ENCODE data around the gene MDM2. TPM values are rescaled to one million over a fixed set of nuclear protein-coding genes. Genes with fewer than 3 reads are reported as not detected.

The MDM2 gene
- total and polyA plus RNA-seq, 4 donors = 24.9 to 155 (median 108) TPM

GRCh38 chr12:68882251-68882964, 74.4 kb downstream of the MDM2 start:
- DNase-seq = no peak
- Histone ChIP-seq H3K4me1 (ENCODE audit: control insufficient read depth in 5 of 5, insufficient read depth in 5 of 5, low read length in 5 of 5) (no peaks in the 10 kb centered on the region), H3K9me3 (ENCODE audit: control insufficient read depth in 4 of 4, insufficient read depth in 3 of 4, low read length in 3 of 4) (no peaks in the 10 kb centered on the region), H3K4me3 (no peak overlapping the region), H3K27me3 (ENCODE audit: control insufficient read depth in 3 of 3, insufficient read depth in 3 of 3, low read length in 2 of 3) (no peaks in the 10 kb centered on the region), H3K9ac (ENCODE audit: insufficient read depth in 1 of 2, low read length in 2 of 2) (no peak overlapping the region), H3K36me3 (ENCODE audit: control insufficient read depth in 4 of 4, insufficient read depth in 4 of 4, low read length in 4 of 4) (peaks cover 0 to 6% (median under 1%) of the 10 kb centered on the region in 4 donors), H3K27ac (ENCODE audit: low read depth in 1 of 2, low read length in 1 of 2) (no peak overlapping the region)
- TF ChIP-seq CTCF (IDR thresholded peaks at IDR 0.05; ENCODE audit: control extremely low read depth, extremely low read depth) = no peak
- ATAC-seq (ENCODE audit: insufficient read depth, low FRiP score) = no peak
- 96 to 98% methylated on average over 4 of the region's 4 CpGs for WGBS, 2 donors

- Histone ChIP-seq H3K27me3 (ENCODE audit: control insufficient read depth in 3 of 3, insufficient read depth in 3 of 3, low read length in 2 of 3) (no peaks in the 10 kb centered on the region), H3K36me3 (ENCODE audit: control insufficient read depth in 4 of 4, insufficient read depth in 4 of 4, low read length in 4 of 4) (peaks cover 0 to 6% (median under 1%) of the 10 kb centered on the region in 4 donors), H3K9me3 (ENCODE audit: control insufficient read depth in 4 of 4, insufficient read depth in 3 of 4, low read length in 3 of 4) (no peaks in the 10 kb centered on the region), H3K4me1 (ENCODE audit: control insufficient read depth in 5 of 5, insufficient read depth in 5 of 5, low read length in 5 of 5) (no peaks in the 10 kb centered on the region), H3K4me3 (no peak overlapping the region), H3K27ac (ENCODE audit: low read depth in 1 of 2, low read length in 1 of 2) (no peak overlapping the region), H3K9ac (ENCODE audit: insufficient read depth in 1 of 2, low read length in 2 of 2) (no peak overlapping the region)
- no peak for TF ChIP-seq CTCF (IDR thresholded peaks at IDR 0.05; ENCODE audit: control extremely low read depth, extremely low read depth)
- no peak for ATAC-seq (ENCODE audit: insufficient read depth, low FRiP score)
- DNase-seq = no peak
- 84 to 90% methylated on average over 3 of the region's 3 CpGs for WGBS, 2 donors
These were observed 75.2 kb downstream of the MDM2 start for GRCh38 chr12:68883151-68883550.

- 91 to 93% methylated on average over 5 of the region's 5 CpGs for WGBS, 2 donors
- H3K27me3 ChIP-seq (ENCODE audit: control insufficient read depth in 3 of 3, insufficient read depth in 3 of 3, low read length in 2 of 3) = no peaks in the 10 kb centered on the region
- H3K4me3 ChIP-seq = no peak overlapping the region
- peaks cover 0 to 4% (median under 1%) of the 10 kb centered on the region in 4 donors for H3K36me3 ChIP-seq (ENCODE audit: control insufficient read depth in 4 of 4, insufficient read depth in 4 of 4, low read length in 4 of 4)
- no peak overlapping the region for H3K9ac ChIP-seq (ENCODE audit: insufficient read depth in 1 of 2, low read length in 2 of 2)
- TF ChIP-seq CTCF (IDR thresholded peaks at IDR 0.05; ENCODE audit: control extremely low read depth, extremely low read depth) = no peak
- H3K27ac ChIP-seq (ENCODE audit: low read depth in 1 of 2, low read length in 1 of 2) = no peak overlapping the region
- ATAC-seq (ENCODE audit: insufficient read depth, low FRiP score) = no peak
- DNase-seq = peak; percentile 10 to 46 (median 22)
- H3K4me1 ChIP-seq (ENCODE audit: control insufficient read depth in 5 of 5, insufficient read depth in 5 of 5, low read length in 5 of 5) = no peaks in the 10 kb centered on the region
- no peaks in the 10 kb centered on the region for H3K9me3 ChIP-seq (ENCODE audit: control insufficient read depth in 4 of 4, insufficient read depth in 3 of 4, low read length in 3 of 4)
These were observed 76.3 kb downstream of the MDM2 start for GRCh38 chr12:68884251-68884650.
